Endothelial cell of umbilical vein (primary cell): Measurements from ENCODE around the gene PADI1.

Experiments
- TF ChIP-seq, protein P1 (sequence below): IDR thresholded peaks from 2 replicates; pipeline ENCODE4 v1.6.1; 2011; ENCODE audit not compliant: insufficient read depth, insufficient read length
- TF ChIP-seq, protein P2 (sequence below), 2 donors: IDR thresholded peaks; 1 replicate in 1 of 2; 2 replicates in 1 of 2; pipeline ENCODE4 v1.5.1; 2011; ENCODE audit warnings: low read length in 2 of 2, mild to moderate bottlenecking in 2 of 2, moderate library complexity in 2 of 2, control low read depth in 1 of 2, inconsistent platforms in 1 of 2, low read depth in 1 of 2; ENCODE audit not compliant: insufficient read depth in 1 of 2; ENCODE audit errors: extremely low read depth in 1 of 2

DNA sequence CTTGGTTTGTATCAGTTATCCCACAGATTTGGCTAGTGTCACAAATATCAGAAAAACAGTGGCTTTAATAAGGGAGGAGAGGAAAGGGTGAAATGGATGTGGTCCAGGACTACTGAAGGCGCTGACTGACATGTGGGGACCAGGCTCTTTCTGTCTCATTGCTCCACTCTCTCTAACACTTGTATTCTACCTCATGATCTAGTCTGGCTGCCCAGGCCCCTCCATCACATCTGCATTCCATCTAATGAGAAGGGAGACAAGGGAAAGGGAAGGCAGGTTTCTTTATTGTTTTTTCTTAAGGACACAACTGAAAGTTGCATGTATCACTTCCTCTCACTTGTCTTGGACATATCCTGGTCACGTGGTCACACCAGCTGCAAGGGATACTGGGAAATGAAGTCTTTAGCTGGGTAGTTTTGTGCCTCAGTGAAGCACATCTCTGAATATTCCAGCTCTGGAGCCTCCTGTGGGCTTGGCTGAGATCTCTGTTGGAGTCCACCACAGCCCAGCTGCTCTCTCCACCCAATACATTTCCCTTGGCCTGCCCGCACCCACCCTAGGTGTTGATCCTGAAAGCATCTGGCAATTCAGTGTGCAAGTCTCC, 43.7 kb upstream of the PADI1 start:
- TF ChIP-seq, protein P1, sequence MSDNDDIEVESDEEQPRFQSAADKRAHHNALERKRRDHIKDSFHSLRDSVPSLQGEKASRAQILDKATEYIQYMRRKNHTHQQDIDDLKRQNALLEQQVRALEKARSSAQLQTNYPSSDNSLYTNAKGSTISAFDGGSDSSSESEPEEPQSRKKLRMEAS = no peak
- TF ChIP-seq, protein P2, sequence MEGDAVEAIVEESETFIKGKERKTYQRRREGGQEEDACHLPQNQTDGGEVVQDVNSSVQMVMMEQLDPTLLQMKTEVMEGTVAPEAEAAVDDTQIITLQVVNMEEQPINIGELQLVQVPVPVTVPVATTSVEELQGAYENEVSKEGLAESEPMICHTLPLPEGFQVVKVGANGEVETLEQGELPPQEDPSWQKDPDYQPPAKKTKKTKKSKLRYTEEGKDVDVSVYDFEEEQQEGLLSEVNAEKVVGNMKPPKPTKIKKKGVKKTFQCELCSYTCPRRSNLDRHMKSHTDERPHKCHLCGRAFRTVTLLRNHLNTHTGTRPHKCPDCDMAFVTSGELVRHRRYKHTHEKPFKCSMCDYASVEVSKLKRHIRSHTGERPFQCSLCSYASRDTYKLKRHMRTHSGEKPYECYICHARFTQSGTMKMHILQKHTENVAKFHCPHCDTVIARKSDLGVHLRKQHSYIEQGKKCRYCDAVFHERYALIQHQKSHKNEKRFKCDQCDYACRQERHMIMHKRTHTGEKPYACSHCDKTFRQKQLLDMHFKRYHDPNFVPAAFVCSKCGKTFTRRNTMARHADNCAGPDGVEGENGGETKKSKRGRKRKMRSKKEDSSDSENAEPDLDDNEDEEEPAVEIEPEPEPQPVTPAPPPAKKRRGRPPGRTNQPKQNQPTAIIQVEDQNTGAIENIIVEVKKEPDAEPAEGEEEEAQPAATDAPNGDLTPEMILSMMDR (IDR thresholded peaks at IDR 0.05; ENCODE audit: extremely low read depth in 1 of 2, insufficient read depth in 1 of 2, low read depth in 1 of 2, low read length in 2 of 2) = no peak
